HCT116 (cell line): ENCODE measurements around the gene RGS12. TPM values are rescaled to one million over a fixed set of nuclear protein-coding genes. Genes with fewer than 3 reads are reported as not detected.

Experiments
- ATAC-seq: fragments of 200-7000 bp; cut with Tn5 transposase; 2 replicates; pipeline ENCODE4 v1.9.1; 2020; ENCODE audit warnings: mild to moderate bottlenecking, moderate library complexity
- BruUV-seq: library from RNA; stranded (reverse); fragments of 400-500 nt; replicated peaks from 2 replicates; lab custom pipeline; 2021; lab: Mats Ljungman, UMichigan
- CTCF ChIA-PET: fragments of 300-600 bp; sonication (Branson Sonifier 250); formaldehyde crosslinking; loops from one replicate; lab custom pipeline; 2021; ENCODE audit warnings: antibody characterized with exemption; lab: Charles Lee
- POLR2A ChIA-PET: fragments of 300-600, 350-600 bp; sonication (Branson Sonifier 250); formaldehyde crosslinking; loops from one replicate; lab custom pipeline; 2021; ENCODE audit warnings: antibody characterized with exemption; lab: Charles Lee
- RAD21 ChIA-PET, 2 experiments: fragments of 300-600 bp; sonication (Branson Sonifier 250); formaldehyde crosslinking; loops; one replicate each; lab custom pipeline; 2023; ENCODE audit warnings: low total read pairs in 2 of 2; ENCODE audit not compliant: uncharacterized antibody in 2 of 2, unreplicated experiment in 2 of 2, low non-redundant PET in 1 of 2; lab: Charles Lee
- DNase-seq: peaks from one replicate; pipeline ENCODE4 v3.0.0-alpha.2; 2010; ENCODE audit warnings: low read depth, low spot score
- H2AFZ ChIP-seq: fragments of 200-600 bp; shearing (Covaris generic), sonication (generic); 2 replicates; pipeline ENCODE4 v1.6.1; 2017; ENCODE audit warnings: low read depth, mixed run types, mixed read lengths, antibody characterized with exemption, low read length; ENCODE audit not compliant: poor library complexity, severe bottlenecking
- H3K27ac ChIP-seq: 2 replicates; pipeline ENCODE4 v1.5.1; 2012; ENCODE audit warnings: low read depth, low read length
- H3K27me3 ChIP-seq: fragments of 200-600 bp; sonication (generic); 2 replicates; pipeline ENCODE4 v1.6.1; 2016; ENCODE audit warnings: mixed run types, low read length, mixed read lengths; ENCODE audit not compliant: insufficient read depth
- H3K36me3 ChIP-seq, 2 experiments: fragments of 200-500 bp in 1 of 2; fragments of 200-600 bp in 1 of 2; sonication (Bioruptor generic) in 1 of 2; sonication (generic) in 1 of 2; 2 replicates each; pipeline versions ENCODE4 v1.5.1 to v1.6.1; 2014 to 2016; ENCODE audit warnings: low read length in 2 of 2, inconsistent platforms in 1 of 2, mixed read lengths in 1 of 2, mixed run types in 1 of 2; ENCODE audit not compliant: insufficient read depth in 2 of 2, control insufficient read depth in 1 of 2
- H3K4me1 ChIP-seq, 2 experiments: fragments of 200-600 bp in 1 of 2; sonication (generic) in 1 of 2; 2 replicates each; pipeline versions ENCODE4 v1.5.1 to v1.6.1; 2012 to 2017; ENCODE audit warnings: low read length in 2 of 2, inconsistent platforms in 1 of 2, mild to moderate bottlenecking in 1 of 2, mixed read lengths in 1 of 2, mixed run types in 1 of 2, moderate library complexity in 1 of 2; ENCODE audit not compliant: insufficient read depth in 2 of 2, control insufficient read depth in 1 of 2
- H3K4me2 ChIP-seq: fragments of 200-600 bp; sonication (generic); 2 replicates; pipeline ENCODE4 v1.6.1; 2017; ENCODE audit warnings: mixed run types, low read length, mixed read lengths
- H3K4me3 ChIP-seq, 2 experiments: fragments of 200-600 bp in 1 of 2; sonication (generic) in 1 of 2; replicated peaks in 1 of 2; 2 replicates each; pipeline ENCODE4 v1.5.1; 2011 to 2016; ENCODE audit warnings: low read length in 2 of 2, control low read depth in 1 of 2, low read depth in 1 of 2, mild to moderate bottlenecking in 1 of 2, mixed read lengths in 1 of 2, mixed run types in 1 of 2
- H3K79me2 ChIP-seq: fragments of 200-600 bp; sonication (generic); 2 replicates; pipeline ENCODE4 v1.6.1; 2017; ENCODE audit warnings: mild to moderate bottlenecking, mixed run types, low read length, moderate library complexity, mixed read lengths; ENCODE audit not compliant: insufficient read depth
- H3K9ac ChIP-seq: fragments of 200-600 bp; sonication (generic); 2 replicates; pipeline ENCODE4 v1.6.1; 2016; ENCODE audit warnings: low read length, mixed read lengths
- H3K9me2 ChIP-seq: fragments of 200-600 bp; sonication (generic), shearing (Covaris generic); 2 replicates; pipeline ENCODE4 v1.6.1; 2017; ENCODE audit warnings: mixed run types, mild to moderate bottlenecking, moderate library complexity; ENCODE audit not compliant: insufficient read depth
- H3K9me3 ChIP-seq, 2 experiments: fragments of 200-500 bp in 1 of 2; fragments of 200-600 bp in 1 of 2; sonication (Bioruptor generic) in 1 of 2; sonication (generic) in 1 of 2; 2 replicates each; pipeline ENCODE4 v1.6.1; 2014 to 2017; ENCODE audit warnings: low read length in 2 of 2, mixed read lengths in 2 of 2, inconsistent platforms in 1 of 2, low read depth in 1 of 2, mild to moderate bottlenecking in 1 of 2, mixed run types in 1 of 2, moderate library complexity in 1 of 2; ENCODE audit not compliant: control insufficient read depth in 1 of 2, insufficient read depth in 1 of 2
- H4K20me1 ChIP-seq: fragments of 200-600 bp; sonication (generic), shearing (Covaris generic); 2 replicates; pipeline ENCODE4 v1.6.1; 2017; ENCODE audit warnings: mixed run types, mild to moderate bottlenecking, moderate library complexity; ENCODE audit not compliant: insufficient read depth
- ATF3 ChIP-seq: IDR thresholded peaks from 2 replicates; pipeline ENCODE4 v1.6.1; 2012
- CEBPB ChIP-seq: IDR thresholded peaks from 2 replicates; pipeline ENCODE4 v1.6.1; 2012; ENCODE audit warnings: low read depth
- EGR1 ChIP-seq: IDR thresholded peaks from 2 replicates; pipeline ENCODE4 v1.6.1; 2012; ENCODE audit warnings: low read depth
- ELF1 ChIP-seq: IDR thresholded peaks from 2 replicates; pipeline ENCODE4 v1.6.1; 2012; ENCODE audit warnings: low read depth, borderline replicate concordance
- EZH2phosphoT487 ChIP-seq: fragments of 200-600 bp; IDR thresholded peaks from 2 replicates; pipeline ENCODE4 v1.6.1; 2018; ENCODE audit warnings: antibody characterized with exemption, borderline replicate concordance
- FOSL1 ChIP-seq: IDR thresholded peaks from 2 replicates; pipeline ENCODE4 v1.6.1; 2012; ENCODE audit warnings: low read depth
- JUND ChIP-seq: IDR thresholded peaks from 2 replicates; pipeline ENCODE4 v1.6.1; 2012
- MAX ChIP-seq: IDR thresholded peaks from 2 replicates; pipeline ENCODE4 v1.6.1; 2012
- POLR2A ChIP-seq: IDR thresholded peaks from 2 replicates; pipeline ENCODE4 v1.7.0; 2011; ENCODE audit warnings: borderline replicate concordance; ENCODE audit not compliant: insufficient read depth, insufficient read length; ENCODE audit errors: extremely low read depth
- RAD21 ChIP-seq: IDR thresholded peaks from 2 replicates; pipeline ENCODE4 v1.6.1; 2012; ENCODE audit warnings: low read depth, mild to moderate bottlenecking
- SP1 ChIP-seq: IDR thresholded peaks from 2 replicates; pipeline ENCODE4 v1.6.1; 2012; ENCODE audit warnings: low read depth
- TCF7L2 ChIP-seq: IDR thresholded peaks from 2 replicates; pipeline ENCODE4 v1.7.0; 2011; ENCODE audit warnings: borderline replicate concordance, inconsistent platforms; ENCODE audit not compliant: insufficient read depth, insufficient read length; ENCODE audit errors: extremely low read depth
- YY1 ChIP-seq: IDR thresholded peaks from 2 replicates; pipeline ENCODE4 v1.6.1; 2011; ENCODE audit warnings: low read length, low read depth, moderate library complexity, mild to moderate bottlenecking; ENCODE audit not compliant: insufficient replicate concordance; ENCODE audit errors: extremely low read depth
- ZNF274 ChIP-seq: fragments of 200-500 bp; sonication (Bioruptor generic); IDR thresholded peaks from 2 replicates; pipeline ENCODE4 v1.6.1; 2014; ENCODE audit warnings: mild to moderate bottlenecking, low read depth, low read length, inconsistent platforms
- intact Hi-C: fragments of 100-400 bp; cut with micrococcal nuclease; formaldehyde crosslinking; loops from 2 replicates; pipeline ENCODE4 v1.10.0; 2022
- total RNA-seq: library from RNA; stranded (reverse); gene quantifications from one replicate; pipeline ENCODE4 v1.2.1, GENCODE V29; 2021; ENCODE audit not compliant: unreplicated experiment

Gene RGS12
- total RNA-seq, 1 experiment from 2014 or later: 22.2 TPM

- BruUV-seq: no TSS peak
- Histone ChIP-seq H3K9me2 (no peaks in the 10 kb centered on the region), H3K79me2 (no peaks in the 10 kb centered on the region), H3K9ac (no peak overlapping the region), H3K27ac (no peak overlapping the region), H3K4me3 (no peak overlapping the region), H3K27me3 (no peaks in the 10 kb centered on the region), H3K9me3 (no peaks in the 10 kb centered on the region), H3K4me1 (no peaks in the 10 kb centered on the region), H2AFZ (no peak overlapping the region), H3K4me2 (no peak overlapping the region), H3K36me3 (no peaks in the 10 kb centered on the region), H4K20me1 (no peaks in the 10 kb centered on the region)
- no peak for TF ChIP-seq YY1
- no peak for TF ChIP-seq JUND
- TF ChIP-seq EZH2phosphoT487: no peak
- TF ChIP-seq EGR1: no peak
- no peak for TF ChIP-seq ATF3
- no peak for TF ChIP-seq CEBPB
- TF ChIP-seq SP1: no peak
- TF ChIP-seq RAD21: no peak
- no peak for TF ChIP-seq ZNF274
- TF ChIP-seq POLR2A: no peak
- no peak for TF ChIP-seq FOSL1
- TF ChIP-seq TCF7L2: no peak
- TF ChIP-seq ELF1: no peak
- TF ChIP-seq MAX: no peak
- DNase-seq: no peak
- peak; percentile 48; the same call in 1 of the 2 replicates for ATAC-seq
- intact Hi-C loops: no loop called here
- POLR2A ChIA-PET: no interaction called here
- CTCF ChIA-PET: no interaction called here
- RAD21 ChIA-PET: no interaction called here
These were observed 42.3 kb upstream of the RGS12 start for GRCh38 chr4:3250438-3250955.
